WI38 (cell line): ENCODE results near the gene ARID3B.

ENCODE experiments used
- H3K4me3 ChIP-seq: 2 replicates; pipeline ENCODE4 v1.5.1; 2011; ENCODE audit warnings: low read depth, mild to moderate bottlenecking, control low read depth, low read length
- TF ChIP-seq, protein P1 (sequence below): IDR thresholded peaks from 2 replicates; pipeline ENCODE4 v1.5.1; 2012; ENCODE audit warnings: low read depth, mild to moderate bottlenecking, control low read depth, low read length

ARID3B gene

DNA sequence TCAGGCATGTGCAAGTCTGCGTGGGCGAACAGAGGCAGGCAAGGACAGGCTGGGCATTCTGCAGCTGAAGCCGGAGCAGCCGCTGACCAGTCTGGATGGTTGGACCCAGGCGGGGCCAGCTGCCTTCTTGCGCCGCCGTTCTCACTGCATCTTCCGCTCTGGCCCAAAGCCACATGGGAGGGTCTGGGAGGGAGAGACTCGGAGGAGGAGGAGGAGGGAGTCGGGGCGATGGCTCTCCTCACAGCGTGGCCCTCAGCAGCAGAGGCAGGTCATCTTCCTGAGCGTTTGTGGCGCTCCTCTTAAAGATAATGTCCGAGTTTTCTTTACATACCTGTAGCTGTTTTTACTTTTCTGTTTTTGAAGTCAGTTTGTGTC is 80.5 kb downstream of the ARID3B start:
- TF ChIP-seq, protein P1, sequence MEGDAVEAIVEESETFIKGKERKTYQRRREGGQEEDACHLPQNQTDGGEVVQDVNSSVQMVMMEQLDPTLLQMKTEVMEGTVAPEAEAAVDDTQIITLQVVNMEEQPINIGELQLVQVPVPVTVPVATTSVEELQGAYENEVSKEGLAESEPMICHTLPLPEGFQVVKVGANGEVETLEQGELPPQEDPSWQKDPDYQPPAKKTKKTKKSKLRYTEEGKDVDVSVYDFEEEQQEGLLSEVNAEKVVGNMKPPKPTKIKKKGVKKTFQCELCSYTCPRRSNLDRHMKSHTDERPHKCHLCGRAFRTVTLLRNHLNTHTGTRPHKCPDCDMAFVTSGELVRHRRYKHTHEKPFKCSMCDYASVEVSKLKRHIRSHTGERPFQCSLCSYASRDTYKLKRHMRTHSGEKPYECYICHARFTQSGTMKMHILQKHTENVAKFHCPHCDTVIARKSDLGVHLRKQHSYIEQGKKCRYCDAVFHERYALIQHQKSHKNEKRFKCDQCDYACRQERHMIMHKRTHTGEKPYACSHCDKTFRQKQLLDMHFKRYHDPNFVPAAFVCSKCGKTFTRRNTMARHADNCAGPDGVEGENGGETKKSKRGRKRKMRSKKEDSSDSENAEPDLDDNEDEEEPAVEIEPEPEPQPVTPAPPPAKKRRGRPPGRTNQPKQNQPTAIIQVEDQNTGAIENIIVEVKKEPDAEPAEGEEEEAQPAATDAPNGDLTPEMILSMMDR: no peak

GRCh38 chr15:74621936-74622335 is 80.9 kb downstream of the ARID3B start:
- H3K4me3 ChIP-seq: no peak overlapping the region
- TF ChIP-seq, protein P1: no peak

More for the DNA sequence above, 80.5 kb downstream of the ARID3B start:
- H3K4me3 ChIP-seq: no peak overlapping the region

DNA sequence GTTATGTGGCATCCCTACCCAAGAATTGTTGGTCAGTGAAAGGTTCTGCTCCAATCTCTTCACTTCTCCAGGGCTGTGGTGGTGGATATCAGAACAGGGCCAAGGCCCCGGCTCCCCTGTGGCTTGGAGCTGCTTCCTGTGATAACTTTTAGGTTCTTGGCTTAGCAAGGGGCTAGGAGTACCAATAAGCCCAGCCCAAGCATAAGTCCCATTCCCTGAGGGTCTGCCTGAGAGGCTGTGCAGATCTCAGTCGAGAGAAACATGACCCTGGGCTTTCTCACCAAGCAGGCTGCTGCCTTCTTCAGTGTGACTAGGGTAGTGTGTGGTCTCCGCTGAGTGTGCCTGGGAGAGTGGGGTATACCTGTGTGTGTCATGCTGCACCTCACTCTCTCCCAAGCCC is 81.7 kb downstream of the ARID3B start:
- TF ChIP-seq, protein P1: no peak
- H3K4me3 ChIP-seq: no peak overlapping the region

DNA sequence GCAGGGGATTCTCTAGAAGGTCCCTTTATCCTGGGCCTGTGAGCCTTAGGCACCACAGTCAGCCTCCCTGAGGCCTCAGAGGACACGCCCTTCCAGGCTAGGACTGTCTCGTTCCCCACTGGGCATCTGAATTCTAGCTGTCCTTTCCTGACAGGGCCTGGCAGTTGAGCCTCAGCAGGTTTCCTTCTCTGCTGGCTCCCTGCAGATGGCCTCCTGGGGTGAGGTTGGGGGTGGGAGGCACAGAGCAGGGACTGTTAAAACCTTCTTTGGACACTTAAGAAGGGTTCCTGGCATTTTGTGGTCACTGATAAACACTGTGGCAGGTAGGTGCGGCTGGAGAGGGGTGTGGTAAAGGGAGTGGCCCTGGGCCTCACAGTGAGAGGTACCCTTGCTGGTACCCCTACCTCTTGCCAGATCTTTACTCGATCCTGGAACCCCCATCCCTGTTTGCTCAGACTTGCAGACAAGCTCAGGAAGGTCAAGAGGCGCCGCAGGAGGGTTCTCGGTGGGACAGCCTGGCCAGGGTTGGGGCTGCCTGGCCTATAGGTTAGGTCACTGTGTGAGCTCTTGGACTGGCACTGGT is 83.1 kb downstream of the ARID3B start:
- TF ChIP-seq, protein P1: no peak
- H3K4me3 ChIP-seq: no peak overlapping the region

- no peak overlapping the region for H3K4me3 ChIP-seq
- TF ChIP-seq, protein P1: no peak
Observed at GRCh38 chr15:74625693-74626092, 84.7 kb downstream of the ARID3B start.

DNA sequence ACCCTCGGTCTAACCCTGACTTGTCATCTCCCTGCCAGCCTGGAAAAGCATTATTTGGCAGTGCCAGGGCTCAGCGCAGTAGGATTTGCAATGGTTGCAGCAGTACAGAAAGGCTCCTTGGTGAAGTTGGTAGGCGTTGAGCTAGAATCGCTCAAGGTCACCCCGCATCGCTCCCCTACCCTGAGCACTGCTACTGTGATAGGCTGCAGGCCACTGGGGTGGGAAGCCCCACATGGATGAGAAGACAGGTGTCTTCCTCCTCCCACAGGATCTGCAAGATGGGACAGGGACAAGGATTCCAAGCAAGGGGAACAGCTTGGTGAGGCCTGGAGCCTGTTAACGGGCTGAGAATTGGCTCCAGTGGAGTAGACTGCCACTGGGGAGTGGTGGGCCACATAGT is 85.3 kb downstream of the ARID3B start:
- TF ChIP-seq, protein P1: no peak
- H3K4me3 ChIP-seq: no peak overlapping the region

DNA sequence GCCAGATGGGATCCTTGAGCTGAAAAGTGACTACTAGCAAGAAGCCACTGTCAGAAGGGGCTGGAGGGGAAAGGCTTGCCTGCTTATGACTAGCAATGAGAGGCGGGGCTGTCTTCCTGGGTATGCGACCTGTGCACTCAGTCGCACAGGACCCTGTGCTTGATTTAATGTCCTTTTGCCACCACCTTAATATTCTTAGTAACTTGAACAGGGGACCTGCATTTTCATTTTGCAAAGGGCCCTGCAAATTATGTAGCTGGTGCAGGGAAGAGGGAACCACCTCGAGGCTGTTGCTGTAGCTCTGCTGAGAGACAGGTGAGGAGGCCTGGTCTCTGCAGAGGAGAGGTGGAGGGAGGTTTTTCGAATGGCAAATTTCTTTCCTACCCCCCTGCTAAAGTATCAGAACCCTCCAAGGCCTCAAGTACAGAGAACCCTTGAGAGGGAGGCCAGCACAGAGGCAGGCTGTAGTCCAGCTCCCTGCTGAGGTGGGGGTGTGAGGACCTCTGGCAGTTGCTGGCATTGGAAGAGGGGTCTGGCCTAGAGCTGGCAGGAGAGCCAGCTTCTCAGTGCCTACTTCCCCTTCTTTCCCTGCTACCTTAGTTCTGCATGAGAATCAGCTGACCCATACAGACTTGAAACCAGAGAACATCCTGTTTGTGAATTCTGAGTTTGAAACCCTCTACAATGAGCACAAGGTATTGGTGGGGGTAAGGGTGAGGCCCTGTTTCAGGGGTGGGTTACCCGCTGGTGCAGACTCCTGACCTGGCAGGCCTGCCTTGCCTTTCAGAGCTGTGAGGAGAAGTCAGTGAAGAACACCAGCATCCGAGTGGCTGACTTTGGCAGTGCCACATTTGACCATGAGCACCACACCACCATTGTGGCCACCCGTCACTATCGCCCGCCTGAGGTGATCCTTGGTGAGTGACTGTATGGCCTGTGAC is 86.0 kb downstream of the ARID3B start:
- H3K4me3 ChIP-seq: no peak overlapping the region
- TF ChIP-seq, protein P1: no peak
